NCI-H2227 treated with DMSO at 0.1 percent for 48 hours (cell line): ENCODE results near the gene GLI1.

Source experiments
- DNase-seq: peaks from one replicate; lab custom pipeline; 2025; lab: John Stamatoyannopoulos, UW

Gene GLI1

DNA sequence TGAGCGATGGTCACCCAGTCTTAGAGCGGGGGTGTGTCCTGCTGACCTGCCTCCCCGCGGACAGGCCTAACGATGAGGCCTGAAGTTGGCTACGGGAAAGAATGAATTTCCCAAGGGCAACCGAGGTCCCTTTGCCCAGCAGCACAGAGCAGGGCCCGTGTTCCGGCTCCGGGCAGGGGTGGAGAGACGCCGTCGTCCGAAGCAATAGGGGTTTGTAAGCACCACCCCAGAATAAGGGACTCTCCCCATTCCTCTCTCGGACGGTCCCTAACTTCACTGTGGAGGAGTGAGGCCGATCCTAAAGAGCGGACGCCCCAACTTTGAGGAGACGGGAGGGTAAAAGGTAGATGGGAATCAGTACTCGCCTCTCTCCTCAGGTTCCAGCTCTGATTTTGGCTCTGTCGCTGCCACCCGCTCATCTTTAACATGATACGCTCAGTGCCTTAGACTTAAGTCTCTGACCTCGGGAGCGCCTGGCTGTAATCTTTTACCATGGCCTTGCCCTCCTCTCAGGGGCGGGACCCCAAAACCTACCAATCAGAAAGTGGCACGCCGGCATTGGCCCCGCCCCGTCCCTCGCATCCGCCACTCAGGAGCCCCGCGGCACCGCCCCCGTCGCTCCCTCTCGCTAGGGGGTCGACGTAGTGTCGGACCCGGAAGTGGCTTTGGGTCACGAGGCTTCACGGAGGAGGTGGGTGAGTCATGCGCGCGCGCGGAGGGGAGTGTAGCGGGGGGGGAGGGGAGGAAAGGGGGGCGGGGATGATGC lies 60.7 kb downstream of the GLI1 start, which contains the start of gene DDIT3:
DDIT3 (minus strand) TSS at position 462 of the 766 bp plus-strand sequence. CDS start 3,108 bp downstream, outside the sequence.
- peak; percentile 91 for DNase-seq

DNA sequence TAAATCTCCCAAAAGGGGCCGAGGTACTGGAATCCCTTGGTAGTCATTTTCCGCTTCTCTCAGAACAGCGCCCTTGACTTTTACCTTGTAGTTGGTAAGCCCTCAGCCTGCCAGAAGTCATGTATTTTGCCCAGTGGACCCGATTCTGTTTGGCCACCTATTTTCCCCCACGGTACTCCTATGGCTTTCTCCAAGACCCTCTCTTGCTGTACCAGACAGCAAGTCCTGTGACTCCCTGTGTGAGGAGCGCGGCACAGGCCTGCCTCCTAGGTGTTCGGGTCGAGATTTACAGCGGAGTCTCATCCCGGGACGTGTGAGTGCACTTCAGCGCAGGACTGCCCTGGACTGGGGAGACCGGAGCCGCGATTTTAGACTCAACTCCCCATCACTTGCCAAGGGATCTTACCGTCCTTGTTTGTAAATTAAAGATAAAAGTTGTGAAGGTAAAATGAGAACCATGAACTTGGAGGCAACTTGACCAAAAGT lies 62.0 kb downstream of the GLI1 start:
- no peak for DNase-seq
